Colon (tissue), 2 donors: ENCODE results near the gene SCAI.
"Not testable (repeated sequence)": the region's sequence is repeated elsewhere in the genome, so short reads cannot be mapped to it uniquely, and the experiment has no call there.

ENCODE experiments used
- FAIRE-seq: peaks from 2 replicates; lab custom pipeline; 2012; peaks lifted over from hg19 to GRCh38; lab: Jason Lieb, UNC
- donor health status: control.
- donor health status: control.

The SCAI gene

GRCh38 chr9:124947727-124948391 is 195.5 kb downstream of the SCAI start:
- FAIRE-seq, result no peak

GRCh38 chr9:124946167-124946566 is 197.2 kb downstream of the SCAI start:
- FAIRE-seq, result no peak

GRCh38 chr9:124941679-124942561 is 201.4 kb downstream of the SCAI start:
- FAIRE-seq, result no peak

GRCh38 chr9:124940894-124941678 is 202.2 kb downstream of the SCAI start, which contains the start of gene GOLGA1:
TSS of gene GOLGA1 (minus strand) at chr9:124941083. CDS start at chr9:124938711, 2,372 bp downstream.
- no peak for FAIRE-seq

GRCh38 chr9:124940521-124940893 is 202.8 kb downstream of the SCAI start:
- FAIRE-seq, result no peak

GRCh38 chr9:124939944-124940343 is 203.4 kb downstream of the SCAI start:
- FAIRE-seq, result no peak

GRCh38 chr9:124934290-124934689 is 209.0 kb downstream of the SCAI start:
- no peak for FAIRE-seq

GRCh38 chr9:124932333-124932732 is 211.0 kb downstream of the SCAI start:
- no peak for FAIRE-seq

- no peak for FAIRE-seq
Observed at GRCh38 chr9:124929464-124929863, 213.9 kb downstream of the SCAI start.

- FAIRE-seq, result no peak
Observed at GRCh38 chr9:124928116-124928515, 215.2 kb downstream of the SCAI start.

GRCh38 chr9:124920394-124920793 is 222.9 kb downstream of the SCAI start:
- not testable (repeated sequence) for FAIRE-seq

GRCh38 chr9:124914753-124915405 is 228.4 kb downstream of the SCAI start:
- no peak for FAIRE-seq

- no peak for FAIRE-seq
Observed at GRCh38 chr9:124913378-124913777, 229.9 kb downstream of the SCAI start.

- no peak for FAIRE-seq
Observed at GRCh38 chr9:124911766-124912165, 231.6 kb downstream of the SCAI start.

- FAIRE-seq, result no peak
Observed at GRCh38 chr9:124908098-124908497, 235.2 kb downstream of the SCAI start.

- FAIRE-seq, result peak; percentile 41
Observed at GRCh38 chr9:124906966-124907365, 236.4 kb downstream of the SCAI start.

- FAIRE-seq, result no peak
Observed at GRCh38 chr9:124899845-124900244, 243.5 kb downstream of the SCAI start.

- FAIRE-seq, result no peak
Observed at GRCh38 chr9:124897570-124898460, 245.5 kb downstream of the SCAI start.

- no peak for FAIRE-seq
Observed at GRCh38 chr9:124894741-124895170, 248.6 kb downstream of the SCAI start.

- FAIRE-seq, result no peak
Observed at GRCh38 chr9:124894035-124894740, 249.1 kb downstream of the SCAI start.
